ENCODE data around the gene GET3. TPM values are rescaled to one million over a fixed set of nuclear protein-coding genes. Genes with fewer than 3 reads are reported as not detected.

Gene GET3
- polyA plus RNA-seq, 4 donors: 62.1 to 85.4 (median 69.8) TPM

GRCh38 chr19:12759686-12760085 lies 22.4 kb downstream of the GET3 start:
- H3K4me3 ChIP-seq (ENCODE audit: low read depth in 1 of 3, low read length in 3 of 3): no peak overlapping the region
- H3K36me3 ChIP-seq (ENCODE audit: control insufficient read depth in 3 of 3, insufficient read depth in 2 of 3, low read depth in 1 of 3, low read length in 3 of 3): peaks cover 3 to 31% (median 12%) of the 10 kb centered on the region in 3 donors
- peaks cover 0 to 8% (median 0%) of the 10 kb centered on the region in 3 donors for H3K4me1 ChIP-seq (ENCODE audit: control insufficient read depth in 3 of 3, insufficient read depth in 2 of 3, low read depth in 1 of 3, low read length in 2 of 3)
- no peak for DNase-seq
- FAIRE-seq: no peak
- no peak overlapping the region for H3K27ac ChIP-seq (ENCODE audit: low read depth in 1 of 3, low read length in 2 of 3)
- 90 to 92% (median 91%) methylated on average over 6 of the region's 6 CpGs for WGBS, 3 donors
- H3K9me3 ChIP-seq (ENCODE audit: control insufficient read depth in 2 of 2, insufficient read depth in 1 of 2, low read depth in 1 of 2, low read length in 1 of 2): peaks cover 0 to 9% of the 10 kb centered on the region in 2 donors
- H3K27me3 ChIP-seq (ENCODE audit: control insufficient read depth in 3 of 3, insufficient read depth in 3 of 3, low read length in 3 of 3): peaks cover 0 to 7% (median 0%) of the 10 kb centered on the region in 3 donors

- Histone ChIP-seq H3K27ac (ENCODE audit: low read depth in 1 of 3, low read length in 2 of 3) (no peak overlapping the region), H3K36me3 (ENCODE audit: control insufficient read depth in 3 of 3, insufficient read depth in 2 of 3, low read depth in 1 of 3, low read length in 3 of 3) (peaks cover 3 to 59% (median 18%) of the 10 kb centered on the region in 3 donors), H3K9me3 (ENCODE audit: control insufficient read depth in 2 of 2, insufficient read depth in 1 of 2, low read depth in 1 of 2, low read length in 1 of 2) (peaks cover 0 to 9% of the 10 kb centered on the region in 2 donors), H3K27me3 (ENCODE audit: control insufficient read depth in 3 of 3, insufficient read depth in 3 of 3, low read length in 3 of 3) (no peaks in the 10 kb centered on the region), H3K4me3 (ENCODE audit: low read depth in 1 of 3, low read length in 3 of 3) (no peak overlapping the region), H3K4me1 (ENCODE audit: control insufficient read depth in 3 of 3, insufficient read depth in 2 of 3, low read depth in 1 of 3, low read length in 2 of 3) (peaks cover 0 to 4% (median 0%) of the 10 kb centered on the region in 3 donors)
- WGBS, 3 donors: 94 to 96% (median 95%) methylated on average over 10 to 11 of the region's 11 CpGs
- DNase-seq (no peak), FAIRE-seq (no peak)
Measured at GRCh38 chr19:12763100-12763499, 25.8 kb downstream of the GET3 start.

- Histone ChIP-seq H3K36me3 (ENCODE audit: control insufficient read depth in 3 of 3, insufficient read depth in 2 of 3, low read depth in 1 of 3, low read length in 3 of 3) (peaks cover 3 to 69% (median 18%) of the 10 kb centered on the region in 3 donors), H3K4me1 (ENCODE audit: control insufficient read depth in 3 of 3, insufficient read depth in 2 of 3, low read depth in 1 of 3, low read length in 2 of 3) (peaks cover 0 to 4% (median 0%) of the 10 kb centered on the region in 3 donors), H3K27ac (ENCODE audit: low read depth in 1 of 3, low read length in 2 of 3) (no peak overlapping the region), H3K4me3 (ENCODE audit: low read depth in 1 of 3, low read length in 3 of 3) (no peak overlapping the region), H3K9me3 (ENCODE audit: control insufficient read depth in 2 of 2, insufficient read depth in 1 of 2, low read depth in 1 of 2, low read length in 1 of 2) (peaks cover 0 to 9% of the 10 kb centered on the region in 2 donors), H3K27me3 (ENCODE audit: control insufficient read depth in 3 of 3, insufficient read depth in 3 of 3, low read length in 3 of 3) (no peaks in the 10 kb centered on the region)
- 97 to 99% (median 97%) methylated on average over 16 of the region's 16 CpGs for WGBS, 3 donors
- DNase-seq: no peak
- no peak for FAIRE-seq
Measured at GRCh38 chr19:12764698-12765097, 27.4 kb downstream of the GET3 start.

GRCh38 chr19:12766051-12766521 lies 28.8 kb downstream of the GET3 start:
- H3K27me3 ChIP-seq (ENCODE audit: control insufficient read depth in 3 of 3, insufficient read depth in 3 of 3, low read length in 3 of 3): no peaks in the 10 kb centered on the region
- H3K9me3 ChIP-seq (ENCODE audit: control insufficient read depth in 2 of 2, insufficient read depth in 1 of 2, low read depth in 1 of 2, low read length in 1 of 2): peaks cover 0 to 6% of the 10 kb centered on the region in 2 donors
- peak overlapping the region in 1 of 3 donors; percentile 82 for H3K27ac ChIP-seq (ENCODE audit: low read depth in 1 of 3, low read length in 2 of 3)
- H3K36me3 ChIP-seq (ENCODE audit: control insufficient read depth in 3 of 3, insufficient read depth in 2 of 3, low read depth in 1 of 3, low read length in 3 of 3): peaks cover 3 to 82% (median 27%) of the 10 kb centered on the region in 3 donors
- 42 to 86% (median 56%) methylated on average over 27 to 30 of the region's 30 CpGs for WGBS, 3 donors
- H3K4me3 ChIP-seq (ENCODE audit: low read depth in 1 of 3, low read length in 3 of 3): peak overlapping the region in 1 of 3 donors; percentile 53
- H3K4me1 ChIP-seq (ENCODE audit: control insufficient read depth in 3 of 3, insufficient read depth in 2 of 3, low read depth in 1 of 3, low read length in 2 of 3): peaks cover 0 to 13% (median 0%) of the 10 kb centered on the region in 3 donors
- DNase-seq (peak; percentile 73 to 94), FAIRE-seq (no peak)

GRCh38 chr19:12767150-12767549 lies 29.9 kb downstream of the GET3 start:
- WGBS, 3 donors: 93 to 96% (median 95%) methylated on average over 11 of the region's 11 CpGs
- DNase-seq (no peak), FAIRE-seq (no peak)

GRCh38 chr19:12767666-12768065 lies 30.4 kb downstream of the GET3 start:
- peaks cover 0 to 13% (median 0%) of the 10 kb centered on the region in 3 donors for H3K4me1 ChIP-seq (ENCODE audit: control insufficient read depth in 3 of 3, insufficient read depth in 2 of 3, low read depth in 1 of 3, low read length in 2 of 3)
- H3K27me3 ChIP-seq (ENCODE audit: control insufficient read depth in 3 of 3, insufficient read depth in 3 of 3, low read length in 3 of 3): no peaks in the 10 kb centered on the region
- H3K27ac ChIP-seq (ENCODE audit: low read depth in 1 of 3, low read length in 2 of 3): no peak overlapping the region
- FAIRE-seq (no peak), DNase-seq (no peak)
- peaks cover 3 to 89% (median 29%) of the 10 kb centered on the region in 3 donors for H3K36me3 ChIP-seq (ENCODE audit: control insufficient read depth in 3 of 3, insufficient read depth in 2 of 3, low read depth in 1 of 3, low read length in 3 of 3)
- 94 to 99% (median 95%) methylated on average over 15 of the region's 15 CpGs for WGBS, 3 donors
- no peak overlapping the region for H3K4me3 ChIP-seq (ENCODE audit: low read depth in 1 of 3, low read length in 3 of 3)
- H3K9me3 ChIP-seq (ENCODE audit: control insufficient read depth in 2 of 2, insufficient read depth in 1 of 2, low read depth in 1 of 2, low read length in 1 of 2): peaks cover 0 to 6% of the 10 kb centered on the region in 2 donors

More at GRCh38 chr19:12767150-12767549, 29.9 kb downstream of the GET3 start:
- peaks cover 3 to 86% (median 29%) of the 10 kb centered on the region in 3 donors for H3K36me3 ChIP-seq (ENCODE audit: control insufficient read depth in 3 of 3, insufficient read depth in 2 of 3, low read depth in 1 of 3, low read length in 3 of 3)
- no peak overlapping the region for H3K4me3 ChIP-seq (ENCODE audit: low read depth in 1 of 3, low read length in 3 of 3)
- H3K9me3 ChIP-seq (ENCODE audit: control insufficient read depth in 2 of 2, insufficient read depth in 1 of 2, low read depth in 1 of 2, low read length in 1 of 2): peaks cover 0 to 6% of the 10 kb centered on the region in 2 donors
- no peaks in the 10 kb centered on the region for H3K27me3 ChIP-seq (ENCODE audit: control insufficient read depth in 3 of 3, insufficient read depth in 3 of 3, low read length in 3 of 3)
- peaks cover 0 to 13% (median 0%) of the 10 kb centered on the region in 3 donors for H3K4me1 ChIP-seq (ENCODE audit: control insufficient read depth in 3 of 3, insufficient read depth in 2 of 3, low read depth in 1 of 3, low read length in 2 of 3)
- no peak overlapping the region for H3K27ac ChIP-seq (ENCODE audit: low read depth in 1 of 3, low read length in 2 of 3)

GRCh38 chr19:12769689-12770088 lies 32.4 kb downstream of the GET3 start:
- FAIRE-seq: no peak
- WGBS, 3 donors: 53 to 55% (median 54%) methylated on average over 34 to 37 of the region's 37 CpGs
- peak; percentile 55 to 66 for DNase-seq
- Histone ChIP-seq H3K4me1 (ENCODE audit: control insufficient read depth in 3 of 3, insufficient read depth in 2 of 3, low read depth in 1 of 3, low read length in 2 of 3) (peaks cover 0 to 29% (median 0%) of the 10 kb centered on the region in 3 donors), H3K9me3 (ENCODE audit: control insufficient read depth in 2 of 2, insufficient read depth in 1 of 2, low read depth in 1 of 2, low read length in 1 of 2) (no peaks in the 10 kb centered on the region), H3K27ac (ENCODE audit: low read depth in 1 of 3, low read length in 2 of 3) (no peak overlapping the region), H3K27me3 (ENCODE audit: control insufficient read depth in 3 of 3, insufficient read depth in 3 of 3, low read length in 3 of 3) (no peaks in the 10 kb centered on the region), H3K4me3 (ENCODE audit: low read depth in 1 of 3, low read length in 3 of 3) (no peak overlapping the region), H3K36me3 (ENCODE audit: control insufficient read depth in 3 of 3, insufficient read depth in 2 of 3, low read depth in 1 of 3, low read length in 3 of 3) (peaks cover 0 to 88% (median 17%) of the 10 kb centered on the region in 3 donors)

GRCh38 chr19:12770922-12771321 lies 33.6 kb downstream of the GET3 start:
- Histone ChIP-seq H3K27me3 (ENCODE audit: control insufficient read depth in 3 of 3, insufficient read depth in 3 of 3, low read length in 3 of 3) (no peaks in the 10 kb centered on the region), H3K4me3 (ENCODE audit: low read depth in 1 of 3, low read length in 3 of 3) (no peak overlapping the region), H3K27ac (ENCODE audit: low read depth in 1 of 3, low read length in 2 of 3) (no peak overlapping the region), H3K4me1 (ENCODE audit: control insufficient read depth in 3 of 3, insufficient read depth in 2 of 3, low read depth in 1 of 3, low read length in 2 of 3) (peaks cover 0 to 27% (median 0%) of the 10 kb centered on the region in 3 donors), H3K9me3 (ENCODE audit: control insufficient read depth in 2 of 2, insufficient read depth in 1 of 2, low read depth in 1 of 2, low read length in 1 of 2) (no peaks in the 10 kb centered on the region), H3K36me3 (ENCODE audit: control insufficient read depth in 3 of 3, insufficient read depth in 2 of 3, low read depth in 1 of 3, low read length in 3 of 3) (peaks cover 0 to 77% (median 15%) of the 10 kb centered on the region in 3 donors)
- WGBS, 3 donors: 95 to 98% (median 98%) methylated on average over 11 to 13 of the region's 13 CpGs
- FAIRE-seq (no peak), DNase-seq (no peak)
